Fibroblast of pulmonary artery (primary cell): ENCODE measurements around the gene RABL3.

Experiments used
- DNase-seq: peaks from one replicate; pipeline ENCODE4 v3.0.0-alpha.2; 2010; ENCODE audit warnings: low read depth
- H3K4me3 ChIP-seq: replicated peaks from 2 replicates; pipeline ENCODE4 v1.5.1; 2011; ENCODE audit warnings: low read depth, mild to moderate bottlenecking, control low read depth, low read length, moderate library complexity
- TF ChIP-seq, protein P1 (sequence below): IDR thresholded peaks from 2 replicates; pipeline ENCODE4 v1.5.1; 2011; ENCODE audit warnings: mild to moderate bottlenecking, control low read depth, low read length, inconsistent platforms; ENCODE audit errors: missing control alignments

The RABL3 gene

DNA sequence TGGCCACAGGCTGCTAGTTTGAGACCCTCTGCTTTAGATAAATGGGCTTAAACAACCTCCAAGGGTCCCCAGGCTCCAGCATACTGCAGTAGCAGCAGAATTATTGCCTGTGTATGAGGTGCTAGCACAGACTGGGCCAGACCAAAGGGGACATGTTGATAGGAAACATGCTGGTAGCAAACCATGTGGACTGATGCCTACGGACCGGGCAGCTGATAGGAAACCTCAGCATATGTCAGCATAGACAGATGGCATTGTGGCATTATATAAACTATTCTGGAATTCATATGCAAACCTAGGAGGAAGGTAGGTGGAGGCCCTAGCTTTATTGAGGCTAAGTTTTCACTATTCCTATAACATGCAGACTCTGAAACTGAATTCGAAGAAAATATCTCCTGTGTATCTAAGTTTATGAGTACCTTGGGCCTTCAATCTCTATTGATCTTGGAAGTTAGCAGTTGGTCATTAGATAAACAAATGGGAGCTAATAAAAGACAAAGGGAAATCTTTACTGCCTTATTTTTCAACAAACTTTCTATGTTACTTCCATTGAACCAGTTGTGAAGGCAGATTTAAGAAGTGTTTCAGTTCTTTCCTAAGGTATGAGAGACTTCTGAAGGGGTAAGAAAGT is 58.5 kb downstream of the RABL3 start:
- DNase-seq, result no peak
- TF ChIP-seq, protein P1, sequence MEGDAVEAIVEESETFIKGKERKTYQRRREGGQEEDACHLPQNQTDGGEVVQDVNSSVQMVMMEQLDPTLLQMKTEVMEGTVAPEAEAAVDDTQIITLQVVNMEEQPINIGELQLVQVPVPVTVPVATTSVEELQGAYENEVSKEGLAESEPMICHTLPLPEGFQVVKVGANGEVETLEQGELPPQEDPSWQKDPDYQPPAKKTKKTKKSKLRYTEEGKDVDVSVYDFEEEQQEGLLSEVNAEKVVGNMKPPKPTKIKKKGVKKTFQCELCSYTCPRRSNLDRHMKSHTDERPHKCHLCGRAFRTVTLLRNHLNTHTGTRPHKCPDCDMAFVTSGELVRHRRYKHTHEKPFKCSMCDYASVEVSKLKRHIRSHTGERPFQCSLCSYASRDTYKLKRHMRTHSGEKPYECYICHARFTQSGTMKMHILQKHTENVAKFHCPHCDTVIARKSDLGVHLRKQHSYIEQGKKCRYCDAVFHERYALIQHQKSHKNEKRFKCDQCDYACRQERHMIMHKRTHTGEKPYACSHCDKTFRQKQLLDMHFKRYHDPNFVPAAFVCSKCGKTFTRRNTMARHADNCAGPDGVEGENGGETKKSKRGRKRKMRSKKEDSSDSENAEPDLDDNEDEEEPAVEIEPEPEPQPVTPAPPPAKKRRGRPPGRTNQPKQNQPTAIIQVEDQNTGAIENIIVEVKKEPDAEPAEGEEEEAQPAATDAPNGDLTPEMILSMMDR, result no peak

DNA sequence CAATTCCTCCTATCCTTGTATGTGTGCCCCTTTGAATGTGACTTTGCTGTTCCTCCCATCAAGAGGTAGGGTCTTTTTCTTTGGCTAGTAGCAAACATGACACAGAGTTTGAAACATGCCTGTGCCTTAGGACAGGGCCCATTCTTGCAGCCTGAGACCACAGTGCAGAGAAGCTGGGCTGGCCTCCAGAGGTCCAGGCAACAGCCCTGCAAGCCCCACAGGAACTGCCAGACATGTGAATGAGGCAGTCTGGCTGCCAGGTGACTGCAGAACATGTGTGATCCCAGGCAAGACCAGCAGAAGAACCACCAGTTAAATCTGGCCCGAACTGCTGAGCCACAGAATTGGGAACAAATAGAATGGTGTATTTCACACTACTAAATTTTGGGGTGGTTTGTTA is 59.1 kb downstream of the RABL3 start:
- no peak for DNase-seq
- no peak overlapping the region for H3K4me3 ChIP-seq
- TF ChIP-seq, protein P1, result no peak

More for the DNA sequence above, 58.5 kb downstream of the RABL3 start:
- no peak overlapping the region for H3K4me3 ChIP-seq

DNA sequence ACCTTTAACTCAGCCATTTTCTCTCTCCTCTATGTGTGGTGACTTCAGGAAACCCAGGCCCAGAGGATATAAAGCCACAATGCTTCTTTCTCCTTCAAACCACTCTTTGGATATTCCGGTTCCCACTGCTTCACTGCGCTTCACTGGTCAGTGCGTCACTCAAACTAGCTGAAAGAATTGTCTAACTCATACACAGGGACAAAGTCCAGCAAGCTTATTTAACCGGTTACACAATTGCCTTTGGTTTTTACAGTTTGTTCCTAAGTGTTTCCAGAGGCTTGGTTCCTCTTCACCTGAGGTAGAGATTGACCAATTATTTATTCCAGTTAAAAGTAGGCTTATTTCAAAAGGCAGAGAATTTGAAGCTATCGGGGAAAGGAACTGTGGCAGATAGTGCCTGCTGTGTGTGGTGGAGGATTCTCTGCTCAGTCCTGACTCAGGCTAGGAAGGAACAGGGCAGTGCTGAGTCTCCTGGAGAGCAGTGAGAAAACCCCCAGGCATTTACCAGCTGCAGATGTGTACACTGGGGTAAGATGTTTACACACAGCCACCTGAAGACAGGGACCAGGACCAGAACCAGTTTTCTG is 60.1 kb downstream of the RABL3 start, which contains the start of gene HGD:
TSS of gene HGD (minus strand) at position 145 of the 587 bp plus-strand sequence. CDS start at position 17, 128 bp downstream.
- TF ChIP-seq, protein P1, result no peak
- H3K4me3 ChIP-seq, result no peak within 1 kb of the TSS
- no peak for DNase-seq

DNA sequence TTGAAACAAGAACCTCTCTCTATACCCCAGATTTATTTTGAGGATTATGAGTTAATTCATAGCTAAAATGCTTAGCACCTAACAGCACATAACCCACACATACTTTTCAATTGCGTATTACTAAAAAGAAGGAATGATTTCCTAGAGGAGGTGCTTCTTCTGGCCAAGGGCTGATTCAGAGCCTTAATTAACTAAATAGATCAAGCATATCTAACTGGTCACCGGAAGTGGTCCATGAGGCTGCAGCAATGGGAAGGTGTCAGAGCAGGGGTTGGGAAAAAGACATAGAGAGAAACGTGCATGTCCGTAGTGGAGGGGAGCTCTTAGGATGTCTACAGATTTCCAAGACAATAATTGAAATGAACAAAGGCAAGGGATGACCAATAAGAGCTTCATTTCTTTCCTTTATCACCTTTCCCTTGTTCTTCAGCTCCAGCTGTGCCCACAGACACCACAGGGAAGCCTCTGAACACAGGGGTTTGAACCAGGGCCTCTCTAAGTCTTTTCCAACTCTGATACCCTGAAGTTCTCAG is 60.7 kb downstream of the RABL3 start:
- DNase-seq, result no peak
- H3K4me3 ChIP-seq, result no peak overlapping the region
- TF ChIP-seq, protein P1, result no peak

DNA sequence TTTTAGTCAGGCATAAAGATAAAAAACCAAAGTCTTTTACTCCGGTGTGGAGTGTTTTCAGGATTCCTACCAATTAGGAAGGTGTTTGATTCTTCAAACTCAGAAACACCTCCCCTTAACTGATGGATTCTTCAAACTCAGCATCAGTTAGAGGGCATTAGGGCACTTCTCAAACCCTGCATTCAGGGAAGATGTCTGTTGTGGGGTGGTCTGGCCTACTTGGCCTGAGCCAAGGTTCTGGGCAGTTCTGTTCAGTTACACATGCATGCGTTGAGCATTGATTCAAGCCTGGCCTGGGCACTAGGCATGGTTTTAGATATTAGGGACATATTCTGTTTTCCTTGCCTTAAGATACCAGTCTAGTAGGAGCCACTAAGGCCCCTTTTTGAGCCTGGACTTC is 61.3 kb downstream of the RABL3 start:
- no peak for DNase-seq
- no peak overlapping the region for H3K4me3 ChIP-seq
- TF ChIP-seq, protein P1, result no peak

DNA sequence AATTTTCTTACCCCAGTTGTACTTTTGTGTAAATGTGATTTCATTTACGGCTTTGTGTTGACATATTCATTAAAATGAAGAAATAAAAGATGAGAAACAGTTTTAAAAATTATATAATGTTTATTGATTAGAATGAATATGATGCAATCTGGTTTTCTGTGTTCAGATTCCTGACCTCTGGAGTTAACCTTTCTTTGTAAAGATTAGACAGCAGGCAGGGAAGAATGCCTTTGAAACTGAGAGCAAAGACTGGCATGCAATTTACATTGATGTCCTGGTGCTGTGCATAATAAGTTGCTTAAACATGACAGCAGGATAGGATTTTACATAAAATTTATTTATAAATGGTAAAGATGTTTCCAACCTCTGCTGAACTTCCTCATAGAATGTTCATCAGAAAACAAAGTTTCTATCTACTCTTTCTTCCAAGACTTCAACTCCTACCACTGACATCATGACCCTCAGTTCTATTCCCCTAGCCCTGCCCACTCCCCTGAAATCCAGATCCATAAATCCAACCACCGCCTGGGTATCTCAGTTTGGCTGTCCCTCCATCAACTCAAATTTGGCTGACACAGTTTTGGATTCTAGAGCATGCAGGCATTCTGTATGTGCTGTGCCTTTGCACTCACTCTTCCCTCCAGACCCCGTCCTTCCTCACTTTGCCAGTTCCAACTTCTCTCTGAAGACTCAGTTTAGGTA is 62.0 kb downstream of the RABL3 start:
- DNase-seq, result no peak
- TF ChIP-seq, protein P1, result no peak
- H3K4me3 ChIP-seq, result no peak overlapping the region
